ENCODE measurements around the gene GPR155. TPM values are rescaled to one million over a fixed set of nuclear protein-coding genes. Genes with fewer than 3 reads are reported as not detected.

Gene GPR155, protein sequence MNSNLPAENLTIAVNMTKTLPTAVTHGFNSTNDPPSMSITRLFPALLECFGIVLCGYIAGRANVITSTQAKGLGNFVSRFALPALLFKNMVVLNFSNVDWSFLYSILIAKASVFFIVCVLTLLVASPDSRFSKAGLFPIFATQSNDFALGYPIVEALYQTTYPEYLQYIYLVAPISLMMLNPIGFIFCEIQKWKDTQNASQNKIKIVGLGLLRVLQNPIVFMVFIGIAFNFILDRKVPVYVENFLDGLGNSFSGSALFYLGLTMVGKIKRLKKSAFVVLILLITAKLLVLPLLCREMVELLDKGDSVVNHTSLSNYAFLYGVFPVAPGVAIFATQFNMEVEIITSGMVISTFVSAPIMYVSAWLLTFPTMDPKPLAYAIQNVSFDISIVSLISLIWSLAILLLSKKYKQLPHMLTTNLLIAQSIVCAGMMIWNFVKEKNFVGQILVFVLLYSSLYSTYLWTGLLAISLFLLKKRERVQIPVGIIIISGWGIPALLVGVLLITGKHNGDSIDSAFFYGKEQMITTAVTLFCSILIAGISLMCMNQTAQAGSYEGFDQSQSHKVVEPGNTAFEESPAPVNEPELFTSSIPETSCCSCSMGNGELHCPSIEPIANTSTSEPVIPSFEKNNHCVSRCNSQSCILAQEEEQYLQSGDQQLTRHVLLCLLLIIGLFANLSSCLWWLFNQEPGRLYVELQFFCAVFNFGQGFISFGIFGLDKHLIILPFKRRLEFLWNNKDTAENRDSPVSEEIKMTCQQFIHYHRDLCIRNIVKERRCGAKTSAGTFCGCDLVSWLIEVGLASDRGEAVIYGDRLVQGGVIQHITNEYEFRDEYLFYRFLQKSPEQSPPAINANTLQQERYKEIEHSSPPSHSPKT
- 1.4 and 1.8 TPM in 2 replicates for total RNA-seq

DNA sequence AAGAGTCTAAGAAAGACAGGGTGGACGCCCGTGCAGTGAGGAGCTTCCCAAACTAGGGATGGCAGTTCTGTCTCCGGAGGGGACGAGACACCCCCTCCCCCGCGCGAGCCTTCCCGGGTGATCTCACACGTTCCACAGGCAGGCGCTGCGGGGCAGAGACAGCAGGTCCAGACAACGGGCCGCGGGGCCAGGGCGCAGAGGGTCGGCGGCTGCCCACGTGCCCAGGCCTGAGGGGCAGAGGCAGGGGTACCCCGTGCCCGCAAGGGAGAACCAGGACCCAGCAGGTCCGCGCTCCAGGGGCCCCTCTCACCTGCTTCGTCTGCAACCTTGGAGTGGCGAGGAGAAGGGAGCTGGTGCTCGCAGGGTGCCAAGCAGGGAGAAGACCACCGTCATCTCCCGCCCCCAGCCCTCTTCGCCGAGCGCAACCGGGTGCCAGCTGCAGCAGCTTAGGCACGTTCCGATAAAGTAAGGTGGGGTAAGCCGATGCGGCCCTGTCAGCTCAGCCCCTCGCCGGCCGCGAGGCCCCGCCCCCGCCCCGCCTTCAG lies at the start of gene GPR155:
Gene GPR155, minus strand, starts transcription at position 467 of the 545 bp plus-strand sequence. CDS start 5,073 bp downstream, outside the sequence.

DNA sequence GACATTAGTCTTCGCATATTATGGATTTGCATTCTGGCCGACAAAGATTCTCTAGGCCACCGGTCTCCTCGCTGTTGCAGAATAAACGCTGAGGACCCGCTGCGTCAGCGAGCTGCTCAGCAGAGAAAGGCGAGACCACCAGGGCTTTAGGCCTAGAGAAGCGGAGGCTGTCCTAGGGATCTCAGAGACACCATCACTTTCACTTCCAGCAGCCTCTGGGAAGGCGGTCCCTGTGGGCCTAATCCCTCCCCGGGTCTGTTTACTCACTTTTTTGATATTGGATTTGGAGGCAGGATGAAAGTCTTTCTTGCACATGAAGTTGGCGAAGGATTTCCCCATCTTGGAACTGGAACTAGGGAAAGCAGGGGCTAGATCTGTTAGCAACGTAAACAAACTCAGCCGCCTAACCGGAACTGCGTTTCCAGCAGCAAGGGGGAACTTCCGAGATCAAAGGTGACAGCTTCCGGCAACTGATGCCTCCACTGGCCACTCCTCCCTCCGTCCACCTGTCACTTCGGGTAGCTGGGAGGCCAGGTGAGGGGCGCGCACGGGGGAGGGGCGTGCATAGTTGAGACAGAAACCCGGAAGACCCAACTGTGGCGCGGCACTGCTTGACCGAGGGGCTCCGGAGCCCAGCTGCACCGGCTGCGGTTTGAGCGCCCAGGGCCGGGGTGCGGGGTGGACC lies 91.4 kb downstream of the GPR155 start, which contains the start of gene SCRN3:
Gene SCRN3, plus strand, starts transcription at position 447 of the 685 bp plus-strand sequence. CDS start 2,554 bp downstream, outside the sequence.

Other genes starting within 250 kb of the GPR155 start
- 82.3 and 94.6 TPM in 2 replicates for gene OLA1, start 238.5 kb downstream of the GPR155 start, total RNA-seq
- under 0.01 TPM in 1 of 2 replicates, not detected in the other for gene SP9, start 152.1 kb downstream of the GPR155 start, total RNA-seq
- gene SCRN3, start 91.3 kb downstream of the GPR155 start, total RNA-seq: 18.7 and 20.5 TPM in 2 replicates
- 17.2 and 23.9 TPM in 2 replicates for gene WIPF1, start 110.8 kb upstream of the GPR155 start, total RNA-seq